K562 (cell line): ENCODE data around the gene ELFN2. TPM values are rescaled to one million over a fixed set of nuclear protein-coding genes. Genes with fewer than 3 reads are reported as not detected.

Experiments used
- ARID2 ChIP-seq: fragments of 450-650 bp; IDR thresholded peaks from 2 replicates; pipeline ENCODE4 v1.6.1; 2017; ENCODE audit warnings: antibody characterized with exemption, mild to moderate bottlenecking
- HDAC2 ChIP-seq: fragments of 450-650 bp; IDR thresholded peaks from 2 replicates; pipeline ENCODE4 v1.6.1; 2016; ENCODE audit warnings: mild to moderate bottlenecking
- KLF13 ChIP-seq: fragments of 450-650 bp; IDR thresholded peaks from 2 replicates; pipeline ENCODE4 v1.6.1; 2016; ENCODE audit warnings: missing genetic modification characterization, low read depth, mild to moderate bottlenecking, missing compliant biosample characterization, moderate library complexity, borderline replicate concordance
- MAFF ChIP-seq: IDR thresholded peaks from 2 replicates; pipeline ENCODE4 v1.6.1; 2012; ENCODE audit warnings: low read length, improper control_type of control experiment
- MCM3 ChIP-seq: fragments of 450-650 bp; IDR thresholded peaks from 2 replicates; pipeline ENCODE4 v1.6.1; 2016
- NCOA1 ChIP-seq: fragments of 450-650 bp; IDR thresholded peaks from 2 replicates; pipeline ENCODE4 v1.6.1; 2016; ENCODE audit warnings: low read depth
- NFIC ChIP-seq: fragments of 450-650 bp; IDR thresholded peaks from 2 replicates; pipeline ENCODE4 v1.6.1; 2017; ENCODE audit warnings: mild to moderate bottlenecking, inconsistent platforms
- SAFB2 ChIP-seq: fragments of 200-400 bp; formaldehyde crosslinking; IDR thresholded peaks from 2 replicates; pipeline ENCODE4 v1.6.1; 2018; ENCODE audit warnings: borderline replicate concordance, low read length, low read depth, moderate library complexity; ENCODE audit not compliant: severe bottlenecking
- SIN3B ChIP-seq: fragments of 450-650 bp; IDR thresholded peaks from 2 replicates; pipeline ENCODE4 v1.6.1; 2017; ENCODE audit warnings: low read depth, mild to moderate bottlenecking, moderate library complexity
- SP1 ChIP-seq: sonication (generic); formaldehyde crosslinking; IDR thresholded peaks from 2 replicates; pipeline ENCODE4 v1.8.1; 2022; ENCODE audit warnings: mild to moderate bottlenecking, missing genetic modification reagents
- ZFPM2 ChIP-seq: fragments of 250-450 bp; sonication (Bioruptor Pico); IDR thresholded peaks from 2 replicates; pipeline ENCODE4 v1.5.1; 2022; ENCODE audit warnings: mild to moderate bottlenecking
- ZNF436 ChIP-seq: fragments of 250-450, 450-650 bp; sonication (Bioruptor Pico); formaldehyde crosslinking; IDR thresholded peaks from 2 replicates; pipeline ENCODE4 v1.7.0; 2020; ENCODE audit warnings: mild to moderate bottlenecking
- polyA plus RNA-seq, 8 experiments: library from polyadenylated mRNA; depleted of rRNA in 4 of 8; stranded (reverse) in 5 of 8; unstranded in 3 of 8; fragments of >200 nt; fragmentation: Nextera tagmentation in 2 of 8; fragmentation: Illumina TruSeq in 1 of 8; extraction: Ambion mirVana in 2 of 8; extraction: Trizol in 1 of 8; gene quantifications; 2 replicates each; pipeline versions ENCODE4 v1.2.1 to v1.2.3, GENCODE V29; 2011 to 2014; ENCODE audit warnings: inconsistent platforms in 1 of 8, missing spikeins in 1 of 8
- total RNA-seq, 7 experiments: library from RNA; depleted of rRNA in 6 of 7; stranded (reverse); fragments of >200 nt in 6 of 7; fragmentation: Illumina TruSeq in 2 of 7; extraction: Trizol in 2 of 7; gene quantifications; 2 replicates each; pipeline versions ENCODE4 v1.2.1 to v1.2.3, GENCODE V29; 2011 to 2021; ENCODE audit warnings: low replicate concordance in 1 of 7
- TF ChIP-seq, protein P1 (sequence below), 2 experiments: IDR thresholded peaks in 1 of 2; conservative IDR thresholded peaks in 1 of 2; 2 replicates each; pipeline ENCODE4 v1.6.1; 2016; ENCODE audit warnings: low read depth in 2 of 2, mild to moderate bottlenecking in 1 of 2, missing compliant biosample characterization in 1 of 2, missing genetic modification characterization in 1 of 2, moderate library complexity in 1 of 2
- TF ChIP-seq, protein P2 (sequence below): fragments of 450-650 bp; IDR thresholded peaks from 2 replicates; pipeline ENCODE4 v1.6.1; 2017; ENCODE audit warnings: mild to moderate bottlenecking, moderate library complexity
- TF ChIP-seq, protein P3 (sequence below): IDR thresholded peaks from 2 replicates; pipeline ENCODE4 v1.6.1; 2012; ENCODE audit warnings: low read depth, low read length, improper control_type of control experiment, borderline replicate concordance
- TF ChIP-seq, protein P4 (sequence below), 2 experiments: fragments of 450-650 bp in 1 of 2; sonication (generic) in 1 of 2; formaldehyde crosslinking; conservative IDR thresholded peaks; 2 replicates each; pipeline versions ENCODE4 v1.4.0 to v1.8.1; 2020 to 2022; ENCODE audit warnings: mild to moderate bottlenecking in 1 of 2, missing genetic modification reagents in 1 of 2
- TF ChIP-seq, protein P5 (sequence below), 3 experiments: IDR thresholded peaks in 2 of 3; conservative IDR thresholded peaks in 1 of 3; 2 replicates each; pipeline ENCODE4 v1.5.1; 2011 to 2012; ENCODE audit warnings: low read length in 3 of 3, mild to moderate bottlenecking in 3 of 3, control low read depth in 2 of 3, improper control_type of control experiment in 1 of 3, inconsistent platforms in 1 of 3, low read depth in 1 of 3, mixed read lengths in 1 of 3, moderate library complexity in 1 of 3; ENCODE audit not compliant: insufficient read depth in 2 of 3

ELFN2 gene
- total and polyA plus RNA-seq, 9 of the 15 experiments (the other 6 are each of a cell fraction or from before 2014, with no cell fraction given): not detected

DNA sequence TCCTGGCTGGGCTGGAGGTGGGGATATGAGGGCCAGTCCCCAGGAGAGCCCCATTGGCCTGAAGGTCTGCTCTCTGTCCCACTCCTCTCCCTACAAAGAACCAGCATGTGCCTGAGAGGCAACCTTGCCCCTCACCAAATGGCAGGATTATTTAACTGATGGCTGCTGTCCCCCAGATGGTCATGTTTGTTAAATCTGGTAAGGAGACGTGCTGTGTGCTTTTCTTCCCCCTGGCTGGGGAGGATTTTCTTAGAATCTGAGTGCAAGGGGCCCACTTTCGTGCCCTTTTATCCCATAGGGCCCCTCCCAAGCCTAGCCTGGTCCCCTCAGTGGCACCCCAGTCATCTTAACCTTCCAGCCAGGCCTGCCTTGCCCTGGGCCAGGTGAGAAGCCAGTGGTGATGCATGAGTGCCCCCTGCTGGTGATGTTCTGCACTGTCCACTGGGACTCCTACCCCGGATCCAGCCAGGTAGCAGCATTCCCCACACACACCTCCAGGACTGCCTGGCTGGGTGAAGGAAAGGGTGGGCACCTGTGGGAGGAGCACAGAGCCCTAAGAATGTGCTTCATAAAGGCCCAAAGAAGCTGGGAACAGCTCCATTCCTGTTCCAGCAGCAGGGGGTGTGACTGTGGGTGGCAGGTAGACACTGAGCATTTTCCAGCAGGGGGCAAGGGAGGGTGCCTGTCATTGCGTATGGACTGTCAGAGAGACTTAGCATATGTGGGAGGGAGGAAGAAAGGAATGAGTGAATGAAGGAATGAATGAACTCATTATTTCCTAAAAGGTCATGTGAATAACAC, 30.0 kb upstream of the ELFN2 start (continued):
- TF ChIP-seq, protein P1, sequence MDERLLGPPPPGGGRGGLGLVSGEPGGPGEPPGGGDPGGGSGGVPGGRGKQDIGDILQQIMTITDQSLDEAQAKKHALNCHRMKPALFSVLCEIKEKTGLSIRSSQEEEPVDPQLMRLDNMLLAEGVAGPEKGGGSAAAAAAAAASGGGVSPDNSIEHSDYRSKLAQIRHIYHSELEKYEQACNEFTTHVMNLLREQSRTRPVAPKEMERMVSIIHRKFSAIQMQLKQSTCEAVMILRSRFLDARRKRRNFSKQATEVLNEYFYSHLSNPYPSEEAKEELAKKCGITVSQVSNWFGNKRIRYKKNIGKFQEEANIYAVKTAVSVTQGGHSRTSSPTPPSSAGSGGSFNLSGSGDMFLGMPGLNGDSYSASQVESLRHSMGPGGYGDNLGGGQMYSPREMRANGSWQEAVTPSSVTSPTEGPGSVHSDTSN (CRISPR knock-in tag; IDR thresholded peaks at IDR 0.05; ENCODE audit: low read depth): no peak
- TF ChIP-seq, protein P1 (tag; conservative IDR thresholded peaks at IDR 0.05; ENCODE audit: low read depth): no peak
- no peak for TF ChIP-seq HDAC2
- TF ChIP-seq ZFPM2 (CRISPR knock-in tag): no peak
- TF ChIP-seq NCOA1: no peak
- TF ChIP-seq, protein P2, sequence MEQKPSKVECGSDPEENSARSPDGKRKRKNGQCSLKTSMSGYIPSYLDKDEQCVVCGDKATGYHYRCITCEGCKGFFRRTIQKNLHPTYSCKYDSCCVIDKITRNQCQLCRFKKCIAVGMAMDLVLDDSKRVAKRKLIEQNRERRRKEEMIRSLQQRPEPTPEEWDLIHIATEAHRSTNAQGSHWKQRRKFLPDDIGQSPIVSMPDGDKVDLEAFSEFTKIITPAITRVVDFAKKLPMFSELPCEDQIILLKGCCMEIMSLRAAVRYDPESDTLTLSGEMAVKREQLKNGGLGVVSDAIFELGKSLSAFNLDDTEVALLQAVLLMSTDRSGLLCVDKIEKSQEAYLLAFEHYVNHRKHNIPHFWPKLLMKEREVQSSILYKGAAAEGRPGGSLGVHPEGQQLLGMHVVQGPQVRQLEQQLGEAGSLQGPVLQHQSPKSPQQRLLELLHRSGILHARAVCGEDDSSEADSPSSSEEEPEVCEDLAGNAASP: no peak
- TF ChIP-seq, protein P3, sequence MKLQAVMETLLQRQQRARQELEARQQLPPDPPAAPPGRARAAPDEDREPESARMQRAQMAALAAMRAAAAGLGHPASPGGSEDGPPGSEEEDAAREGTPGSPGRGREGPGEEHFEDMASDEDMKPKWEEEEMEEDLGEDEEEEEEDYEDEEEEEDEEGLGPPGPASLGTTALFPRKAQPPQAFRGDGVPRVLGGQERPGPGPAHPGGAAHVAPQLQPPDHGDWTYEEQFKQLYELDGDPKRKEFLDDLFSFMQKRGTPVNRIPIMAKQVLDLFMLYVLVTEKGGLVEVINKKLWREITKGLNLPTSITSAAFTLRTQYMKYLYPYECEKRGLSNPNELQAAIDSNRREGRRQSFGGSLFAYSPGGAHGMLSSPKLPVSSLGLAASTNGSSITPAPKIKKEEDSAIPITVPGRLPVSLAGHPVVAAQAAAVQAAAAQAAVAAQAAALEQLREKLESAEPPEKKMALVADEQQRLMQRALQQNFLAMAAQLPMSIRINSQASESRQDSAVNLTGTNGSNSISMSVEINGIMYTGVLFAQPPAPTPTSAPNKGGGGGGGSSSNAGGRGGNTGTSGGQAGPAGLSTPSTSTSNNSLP: no peak
- no peak for TF ChIP-seq MCM3
- TF ChIP-seq, protein P4, sequence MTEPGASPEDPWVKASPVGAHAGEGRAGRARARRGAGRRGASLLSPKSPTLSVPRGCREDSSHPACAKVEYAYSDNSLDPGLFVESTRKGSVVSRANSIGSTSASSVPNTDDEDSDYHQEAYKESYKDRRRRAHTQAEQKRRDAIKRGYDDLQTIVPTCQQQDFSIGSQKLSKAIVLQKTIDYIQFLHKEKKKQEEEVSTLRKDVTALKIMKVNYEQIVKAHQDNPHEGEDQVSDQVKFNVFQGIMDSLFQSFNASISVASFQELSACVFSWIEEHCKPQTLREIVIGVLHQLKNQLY (CRISPR knock-in tag; conservative IDR thresholded peaks at IDR 0.05): no peak
- TF ChIP-seq KLF13 (tag): no peak
- no peak for TF ChIP-seq SP1 (CRISPR knock-in tag)
- no peak for TF ChIP-seq MAFF
- no peak for TF ChIP-seq SAFB2
- TF ChIP-seq NFIC: no peak
- 0 out of 2 replicates have a peak, but pooled peaks have one; percentile 46 for TF ChIP-seq ARID2
- TF ChIP-seq SIN3B: no peak
- TF ChIP-seq, protein P5, sequence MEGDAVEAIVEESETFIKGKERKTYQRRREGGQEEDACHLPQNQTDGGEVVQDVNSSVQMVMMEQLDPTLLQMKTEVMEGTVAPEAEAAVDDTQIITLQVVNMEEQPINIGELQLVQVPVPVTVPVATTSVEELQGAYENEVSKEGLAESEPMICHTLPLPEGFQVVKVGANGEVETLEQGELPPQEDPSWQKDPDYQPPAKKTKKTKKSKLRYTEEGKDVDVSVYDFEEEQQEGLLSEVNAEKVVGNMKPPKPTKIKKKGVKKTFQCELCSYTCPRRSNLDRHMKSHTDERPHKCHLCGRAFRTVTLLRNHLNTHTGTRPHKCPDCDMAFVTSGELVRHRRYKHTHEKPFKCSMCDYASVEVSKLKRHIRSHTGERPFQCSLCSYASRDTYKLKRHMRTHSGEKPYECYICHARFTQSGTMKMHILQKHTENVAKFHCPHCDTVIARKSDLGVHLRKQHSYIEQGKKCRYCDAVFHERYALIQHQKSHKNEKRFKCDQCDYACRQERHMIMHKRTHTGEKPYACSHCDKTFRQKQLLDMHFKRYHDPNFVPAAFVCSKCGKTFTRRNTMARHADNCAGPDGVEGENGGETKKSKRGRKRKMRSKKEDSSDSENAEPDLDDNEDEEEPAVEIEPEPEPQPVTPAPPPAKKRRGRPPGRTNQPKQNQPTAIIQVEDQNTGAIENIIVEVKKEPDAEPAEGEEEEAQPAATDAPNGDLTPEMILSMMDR (IDR thresholded peaks at IDR 0.05 in 2 of 3, conservative IDR thresholded peaks at IDR 0.05 in 1 of 3; ENCODE audit: insufficient read depth in 2 of 3, low read depth in 1 of 3, low read length in 3 of 3): peak; percentile 86 to 90 (median 87)
- TF ChIP-seq ZNF436 (CRISPR knock-in tag): no peak
